HG02943 (cell line): ENCODE measurements around the gene TRIM7.

ENCODE experiments used
- ATAC-seq: cut with Tn5 transposase; IDR thresholded peaks from one replicate; pipeline ENCODE4 v1.9.1; 2021; ENCODE audit warnings: mild to moderate bottlenecking, low read depth, moderate library complexity; ENCODE audit not compliant: unreplicated experiment

The TRIM7 gene

DNA sequence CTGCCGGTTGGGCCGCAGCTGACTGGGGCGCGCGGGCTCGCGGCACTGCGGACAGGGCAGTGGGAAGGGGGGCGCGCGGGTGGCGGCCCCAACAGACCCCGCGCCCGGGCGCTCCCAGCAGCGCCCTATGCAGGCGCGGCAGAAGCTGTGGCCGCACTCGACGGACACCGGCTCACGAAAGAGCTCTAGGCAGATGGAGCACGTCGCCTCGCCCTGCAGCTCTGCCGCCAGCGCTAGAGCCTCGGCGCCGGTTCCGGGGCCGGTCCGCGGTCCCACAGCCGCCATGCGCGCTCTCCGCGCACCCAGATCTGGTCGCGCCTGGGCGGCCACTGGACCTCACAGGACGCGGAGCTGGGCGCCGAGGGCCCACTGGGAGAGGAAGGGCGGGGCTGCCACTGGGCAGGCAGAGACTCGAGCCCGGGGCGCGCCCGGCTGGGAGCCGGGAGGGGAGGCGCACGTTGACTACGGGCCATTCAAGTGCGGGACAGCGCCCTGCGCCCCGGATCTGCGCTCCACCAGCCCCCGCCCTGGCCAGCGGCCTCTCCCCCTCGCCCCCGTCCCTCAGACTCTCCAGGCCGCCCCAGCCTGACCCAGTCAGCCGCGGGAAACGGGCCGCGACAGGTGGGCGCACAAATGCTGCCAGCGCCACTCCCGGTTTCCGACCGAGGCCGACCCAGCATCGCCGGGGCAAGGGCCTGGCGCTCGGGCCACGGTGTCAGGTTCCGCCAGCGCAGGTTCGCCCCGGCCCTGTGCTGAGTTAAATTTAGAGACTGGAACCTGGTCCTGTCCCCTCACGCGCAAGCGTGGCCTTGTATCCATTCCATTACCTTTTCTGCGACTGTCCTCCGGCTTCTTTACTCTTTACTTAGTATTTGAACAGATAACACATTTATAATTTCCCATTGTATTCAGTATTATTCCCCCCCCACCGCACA is at the start of gene TRIM7:
Gene TRIM7 (minus strand): TSS at position 371 of the 935 bp plus-strand sequence. CDS start 86 bp downstream, at position 285.
- ATAC-seq, result no peak

GRCh38 chr5:181248277-181248676 is 43.3 kb upstream of the TRIM7 start:
- ATAC-seq, result no peak

- ATAC-seq, result peak; percentile 32
These were observed 41.5 kb upstream of the TRIM7 start for GRCh38 chr5:181246276-181247049.

- no peak for ATAC-seq
These were observed 40.7 kb upstream of the TRIM7 start for GRCh38 chr5:181245427-181246275.

DNA sequence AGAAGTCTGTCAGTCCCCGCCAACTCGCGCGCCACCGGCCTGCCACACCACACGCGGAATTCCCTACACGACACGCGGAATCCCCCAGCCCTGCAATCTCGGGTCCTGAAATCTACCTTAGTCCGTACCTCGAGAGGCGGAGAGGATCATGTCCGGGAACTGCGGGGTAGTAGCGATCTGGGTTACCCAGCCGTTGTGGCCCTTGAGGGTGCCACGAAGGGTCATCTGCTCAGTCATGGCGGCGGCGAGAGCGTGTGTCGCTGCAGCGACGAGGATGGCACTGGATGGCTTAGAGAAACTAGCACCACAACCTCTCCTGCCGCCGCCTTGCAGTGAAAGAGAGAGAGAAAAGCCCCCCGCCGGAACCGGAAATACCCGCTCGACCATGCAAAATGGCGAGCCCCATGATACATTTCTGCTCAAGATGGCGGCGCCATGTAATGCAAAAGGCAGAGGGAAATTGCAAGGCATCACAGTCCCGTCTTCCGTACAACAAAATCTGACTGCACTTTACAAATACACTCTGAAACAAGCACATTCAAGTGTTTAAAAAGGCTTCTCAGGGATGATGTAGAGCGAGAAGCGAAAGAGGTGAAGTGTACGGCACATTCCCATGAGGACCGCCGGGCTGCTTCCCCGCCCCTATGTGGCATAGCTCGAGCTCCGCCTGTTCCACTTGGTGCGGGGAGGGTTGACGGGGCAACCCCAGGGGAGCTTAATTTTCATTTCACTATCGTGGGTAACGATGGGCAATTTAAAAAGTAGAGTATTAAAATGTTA is 38.8 kb upstream of the TRIM7 start, which contains the start of gene RACK1:
Gene RACK1 (minus strand): TSS at position 343 of the 780 bp plus-strand sequence. CDS start 106 bp downstream, at position 237.
- ATAC-seq, result peak; percentile 57

GRCh38 chr5:181243018-181243563 is 38.1 kb upstream of the TRIM7 start:
- peak; percentile 3 for ATAC-seq

DNA sequence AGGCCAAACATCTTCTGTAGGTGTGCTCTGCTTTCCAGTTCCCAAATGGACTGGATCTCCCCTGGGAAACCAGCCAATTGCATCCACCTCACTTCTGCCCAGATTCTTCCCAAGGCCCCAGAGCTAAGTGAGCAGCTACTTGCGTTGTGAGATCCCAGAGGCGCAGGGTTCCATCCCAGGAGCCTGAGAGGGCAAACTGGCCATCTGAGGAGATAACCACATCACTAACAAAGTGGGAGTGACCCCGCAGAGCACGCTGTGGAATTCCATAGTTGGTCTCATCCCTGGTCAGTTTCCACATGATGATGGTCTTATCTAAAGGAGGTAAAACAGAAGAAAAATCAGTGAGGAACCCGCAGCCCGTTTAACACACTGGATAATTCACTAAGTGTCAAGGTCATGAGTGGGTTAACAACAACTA is 37.0 kb upstream of the TRIM7 start:
- ATAC-seq, result no peak

GRCh38 chr5:181241393-181241975 is 36.5 kb upstream of the TRIM7 start:
- ATAC-seq, result no peak

- no peak for ATAC-seq
These were observed 34.2 kb upstream of the TRIM7 start for GRCh38 chr5:181239062-181239663.

- no peak for ATAC-seq
These were observed 32.9 kb upstream of the TRIM7 start for GRCh38 chr5:181237729-181238385.

DNA sequence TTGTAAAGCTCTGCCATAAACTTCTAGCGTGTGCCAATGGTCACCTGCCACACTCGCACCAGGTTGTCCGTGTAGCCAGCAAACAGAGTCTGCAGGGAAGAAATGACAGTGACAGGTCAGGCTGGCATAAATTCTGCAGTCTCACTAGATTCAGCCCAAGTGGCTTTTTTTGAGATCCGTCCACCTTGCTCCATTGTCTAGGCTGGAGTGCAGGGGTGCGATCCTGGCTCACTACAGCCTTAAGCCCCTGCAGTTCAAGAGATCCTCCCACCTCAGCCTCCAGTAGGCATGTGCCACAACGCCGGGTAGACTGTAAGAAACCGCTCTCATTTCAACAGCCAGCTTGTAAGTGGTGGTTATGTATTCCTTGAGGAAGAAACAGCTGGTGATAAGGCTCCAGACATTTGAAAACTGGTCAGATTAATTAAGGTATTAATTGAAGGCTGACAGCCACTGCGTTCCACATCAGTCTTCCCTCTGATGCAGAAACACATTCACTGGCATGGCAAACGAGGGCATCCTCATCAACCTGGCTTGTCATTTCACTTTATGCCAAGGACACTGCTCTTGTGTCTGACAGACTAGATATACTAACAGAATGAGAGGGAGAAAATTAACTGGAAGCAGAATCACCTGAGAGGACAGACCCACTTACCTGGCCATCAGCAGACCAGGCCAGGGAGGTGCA is 32.1 kb upstream of the TRIM7 start:
- ATAC-seq, result no peak

DNA sequence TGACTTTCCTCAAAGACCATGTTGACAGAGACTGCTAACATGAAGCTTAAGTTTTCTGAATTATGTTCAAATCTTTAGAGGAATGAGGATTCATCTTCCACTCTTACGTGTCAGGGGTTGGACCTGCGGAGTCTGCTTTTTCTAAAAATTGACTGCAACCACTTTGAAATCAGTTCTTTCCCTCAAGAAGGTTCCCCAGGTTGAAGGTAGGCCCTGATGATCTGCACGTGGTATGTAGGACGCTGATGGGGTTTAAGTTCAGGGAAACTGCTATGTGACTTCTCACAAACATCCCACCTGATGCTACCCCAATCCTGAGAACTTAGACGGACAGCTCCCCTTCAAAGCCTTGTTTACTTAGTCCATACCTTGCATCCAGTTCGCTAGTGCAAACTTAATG is 31.5 kb upstream of the TRIM7 start:
- ATAC-seq, result no peak

- no peak for ATAC-seq
These were observed 30.8 kb upstream of the TRIM7 start for GRCh38 chr5:181235689-181236366.

GRCh38 chr5:181235323-181235688 is 30.3 kb upstream of the TRIM7 start:
- ATAC-seq, result no peak

- no peak for ATAC-seq
These were observed 29.7 kb upstream of the TRIM7 start for GRCh38 chr5:181234455-181235306.

- no peak for ATAC-seq
These were observed 28.9 kb upstream of the TRIM7 start for GRCh38 chr5:181233801-181234454.
